Epithelial cell of prostate (primary cell): ENCODE results near the gene SQSTM1.

Experiments
- DNase-seq: peaks from one replicate; pipeline ENCODE4 v3.0.0-alpha.2; 2011; ENCODE audit warnings: low read depth, low spot score
- H3K27ac ChIP-seq: fragments of 450-650 bp; 2 replicates; pipeline ENCODE4 v1.5.1; 2017; ENCODE audit warnings: mild to moderate bottlenecking

SQSTM1 gene

DNA sequence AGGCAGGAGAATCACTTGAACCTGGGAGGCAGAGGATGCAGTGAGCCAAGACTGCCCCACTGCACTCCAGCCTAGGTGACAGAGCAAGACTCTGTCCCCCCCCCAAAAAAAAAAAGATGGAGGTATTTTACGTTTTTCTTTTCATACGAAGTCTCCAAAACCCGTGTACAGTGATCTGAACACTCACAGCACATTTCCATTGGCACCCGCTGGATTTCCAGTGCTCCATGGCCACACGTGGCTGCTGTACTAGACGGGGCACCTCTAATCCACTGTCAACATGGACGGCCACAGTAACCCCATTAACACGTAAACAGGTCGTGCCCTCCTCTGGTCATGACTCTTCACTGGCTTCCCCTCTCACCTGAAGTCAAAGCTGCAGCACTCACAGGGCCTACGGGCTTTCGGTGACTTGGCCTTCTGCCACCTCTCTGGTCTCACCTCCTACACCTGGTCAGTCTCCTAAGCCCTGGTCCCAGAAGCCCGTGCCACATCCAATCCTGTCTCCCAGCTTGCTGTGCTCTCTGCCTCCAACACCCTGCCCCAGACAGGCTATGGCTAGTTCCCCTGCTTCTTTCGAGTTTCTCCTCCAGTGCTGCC, 64.9 kb downstream of the SQSTM1 start:
- no peak overlapping the region for H3K27ac ChIP-seq
- DNase-seq: no peak

DNA sequence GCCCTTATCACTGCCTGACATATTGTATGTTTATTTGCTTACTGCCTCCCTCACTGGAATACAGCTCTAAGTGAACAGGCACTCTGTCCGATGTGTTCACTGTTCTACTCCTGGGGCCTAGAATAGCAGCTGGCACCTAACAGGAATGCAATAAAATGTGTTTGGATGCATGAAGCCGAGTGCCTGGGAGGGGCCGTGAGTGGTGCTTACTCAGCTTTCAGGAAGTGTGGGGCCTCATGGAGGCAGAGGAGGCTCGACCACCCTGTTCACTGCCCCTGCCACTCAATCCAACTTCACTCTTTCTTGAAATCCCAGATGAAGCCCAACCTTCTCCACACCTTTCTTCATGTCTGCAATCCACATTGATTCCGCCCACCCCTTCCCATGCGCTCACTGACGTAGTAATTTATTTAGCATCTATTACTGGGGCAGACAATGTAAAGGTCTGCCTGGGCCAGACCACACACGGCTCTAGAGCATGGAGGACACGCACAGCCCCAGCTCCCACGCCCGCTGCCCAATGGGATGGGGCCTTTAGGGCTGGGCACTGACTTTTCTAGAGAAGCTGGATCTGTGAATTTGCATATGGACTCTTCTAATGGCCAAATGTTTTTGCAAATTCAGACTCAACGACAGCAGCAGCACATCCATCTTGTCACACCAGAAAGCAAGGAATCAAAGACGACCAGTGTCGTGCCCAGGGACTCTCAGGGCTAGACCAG, 65.6 kb downstream of the SQSTM1 start:
- DNase-seq: no peak
- H3K27ac ChIP-seq: no peak overlapping the region

DNA sequence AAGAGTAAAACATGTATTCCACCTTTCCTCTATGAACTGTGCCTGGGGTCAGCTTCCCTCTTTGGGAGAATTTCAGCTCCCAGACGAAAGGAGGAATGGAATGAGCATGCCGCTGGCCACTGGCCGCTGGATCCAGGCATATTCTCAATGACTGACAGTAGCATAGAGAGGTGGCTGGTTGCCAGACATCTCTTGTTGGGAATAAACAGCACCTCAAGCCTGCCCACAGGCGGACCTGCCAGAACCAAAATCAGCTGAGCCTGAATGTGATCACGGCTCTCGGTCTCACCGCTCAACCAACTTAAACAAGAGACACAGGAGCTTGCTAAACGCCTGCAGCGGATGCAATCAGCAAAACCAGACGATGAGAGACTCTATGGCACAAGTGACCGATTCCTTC, 66.4 kb downstream of the SQSTM1 start:
- DNase-seq: no peak

More for the DNA sequence above, 66.4 kb downstream of the SQSTM1 start:
- no peak overlapping the region for H3K27ac ChIP-seq
